ENCODE data around the gene FAM181A.

DNA sequence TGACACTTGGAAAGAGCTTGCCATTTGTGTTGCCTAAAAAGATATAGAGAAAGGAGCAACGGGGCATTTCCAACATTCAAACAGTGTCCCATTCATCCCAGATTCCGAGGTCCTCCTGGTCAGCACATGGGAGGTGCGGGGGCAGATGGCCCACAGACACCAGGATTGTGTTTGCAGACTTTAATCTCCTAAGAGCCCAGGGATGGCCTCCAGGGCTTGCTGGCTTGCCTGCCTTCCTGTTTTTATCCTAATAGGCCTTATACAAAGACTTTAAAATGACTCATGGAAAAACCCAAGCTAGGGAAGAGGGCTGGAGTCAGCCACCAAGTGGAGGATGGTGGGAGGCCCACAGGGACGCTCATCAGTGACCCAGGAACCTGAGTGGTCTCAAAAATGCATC is 21.5 kb upstream of the FAM181A start:
- TF ChIP-seq, protein P1, sequence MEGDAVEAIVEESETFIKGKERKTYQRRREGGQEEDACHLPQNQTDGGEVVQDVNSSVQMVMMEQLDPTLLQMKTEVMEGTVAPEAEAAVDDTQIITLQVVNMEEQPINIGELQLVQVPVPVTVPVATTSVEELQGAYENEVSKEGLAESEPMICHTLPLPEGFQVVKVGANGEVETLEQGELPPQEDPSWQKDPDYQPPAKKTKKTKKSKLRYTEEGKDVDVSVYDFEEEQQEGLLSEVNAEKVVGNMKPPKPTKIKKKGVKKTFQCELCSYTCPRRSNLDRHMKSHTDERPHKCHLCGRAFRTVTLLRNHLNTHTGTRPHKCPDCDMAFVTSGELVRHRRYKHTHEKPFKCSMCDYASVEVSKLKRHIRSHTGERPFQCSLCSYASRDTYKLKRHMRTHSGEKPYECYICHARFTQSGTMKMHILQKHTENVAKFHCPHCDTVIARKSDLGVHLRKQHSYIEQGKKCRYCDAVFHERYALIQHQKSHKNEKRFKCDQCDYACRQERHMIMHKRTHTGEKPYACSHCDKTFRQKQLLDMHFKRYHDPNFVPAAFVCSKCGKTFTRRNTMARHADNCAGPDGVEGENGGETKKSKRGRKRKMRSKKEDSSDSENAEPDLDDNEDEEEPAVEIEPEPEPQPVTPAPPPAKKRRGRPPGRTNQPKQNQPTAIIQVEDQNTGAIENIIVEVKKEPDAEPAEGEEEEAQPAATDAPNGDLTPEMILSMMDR (IDR thresholded peaks at IDR 0.05): no peak
- TF ChIP-seq POLR2A (IDR thresholded peaks at IDR 0.05): no peak

Data from suprapubic skin (tissue), 3 donors.